ENCODE results near the gene ZCCHC2.

Gene ZCCHC2

GRCh38 chr18:62497190-62497772 lies 25.5 kb upstream of the ZCCHC2 start:
- H3K4me3 ChIP-seq (ENCODE audit: low read depth in 1 of 2, low read length in 2 of 2): no peak overlapping the region
- H3K27ac ChIP-seq (ENCODE audit: low read depth, low read length): no peak overlapping the region
- peaks cover 6% of the 10 kb centered on the region for H3K4me1 ChIP-seq (ENCODE audit: insufficient read depth, low read length)
- no peaks in the 10 kb centered on the region for H3K36me3 ChIP-seq (ENCODE audit: insufficient read depth, low read length)
- no peak overlapping the region for H3K9ac ChIP-seq (ENCODE audit: low read length)
- no peaks in the 10 kb centered on the region for H3K27me3 ChIP-seq (ENCODE audit: control insufficient read depth in 1 of 2, insufficient read depth in 2 of 2, low read length in 2 of 2)
- no peaks in the 10 kb centered on the region for H3K9me3 ChIP-seq (ENCODE audit: low read length)

- peaks cover 6% of the 10 kb centered on the region for H3K4me1 ChIP-seq (ENCODE audit: insufficient read depth, low read length)
- H3K4me3 ChIP-seq (ENCODE audit: low read depth in 1 of 2, low read length in 2 of 2): no peak overlapping the region
- no peaks in the 10 kb centered on the region for H3K36me3 ChIP-seq (ENCODE audit: insufficient read depth, low read length)
- no peaks in the 10 kb centered on the region for H3K9me3 ChIP-seq (ENCODE audit: low read length)
- no peak overlapping the region for H3K9ac ChIP-seq (ENCODE audit: low read length)
- no peaks in the 10 kb centered on the region for H3K27me3 ChIP-seq (ENCODE audit: control insufficient read depth in 1 of 2, insufficient read depth in 2 of 2, low read length in 2 of 2)
- no peak overlapping the region for H3K27ac ChIP-seq (ENCODE audit: low read depth, low read length)
Measured at GRCh38 chr18:62498616-62499262, 24.1 kb upstream of the ZCCHC2 start.

GRCh38 chr18:62499263-62499650 lies 23.6 kb upstream of the ZCCHC2 start:
- H3K27ac ChIP-seq (ENCODE audit: low read depth, low read length): no peak overlapping the region
- no peaks in the 10 kb centered on the region for H3K27me3 ChIP-seq (ENCODE audit: control insufficient read depth in 1 of 2, insufficient read depth in 2 of 2, low read length in 2 of 2)
- H3K36me3 ChIP-seq (ENCODE audit: insufficient read depth, low read length): no peaks in the 10 kb centered on the region
- H3K4me3 ChIP-seq (ENCODE audit: low read depth in 1 of 2, low read length in 2 of 2): no peak overlapping the region
- peaks cover 6% of the 10 kb centered on the region for H3K4me1 ChIP-seq (ENCODE audit: insufficient read depth, low read length)
- H3K9me3 ChIP-seq (ENCODE audit: low read length): no peaks in the 10 kb centered on the region
- no peak overlapping the region for H3K9ac ChIP-seq (ENCODE audit: low read length)

- H3K9ac ChIP-seq (ENCODE audit: low read length): no peak overlapping the region
- H3K27ac ChIP-seq (ENCODE audit: low read depth, low read length): no peak overlapping the region
- no peaks in the 10 kb centered on the region for H3K36me3 ChIP-seq (ENCODE audit: insufficient read depth, low read length)
- peaks cover 6% of the 10 kb centered on the region for H3K4me1 ChIP-seq (ENCODE audit: insufficient read depth, low read length)
- no peaks in the 10 kb centered on the region for H3K27me3 ChIP-seq (ENCODE audit: control insufficient read depth in 1 of 2, insufficient read depth in 2 of 2, low read length in 2 of 2)
- H3K4me3 ChIP-seq (ENCODE audit: low read depth in 1 of 2, low read length in 2 of 2): no peak overlapping the region
- no peaks in the 10 kb centered on the region for H3K9me3 ChIP-seq (ENCODE audit: low read length)
Measured at GRCh38 chr18:62500174-62500573, 22.7 kb upstream of the ZCCHC2 start.

GRCh38 chr18:62500966-62501591 lies 21.7 kb upstream of the ZCCHC2 start:
- Histone ChIP-seq H3K27me3 (ENCODE audit: control insufficient read depth in 1 of 2, insufficient read depth in 2 of 2, low read length in 2 of 2) (no peaks in the 10 kb centered on the region), H3K9ac (ENCODE audit: low read length) (no peak overlapping the region), H3K27ac (ENCODE audit: low read depth, low read length) (no peak overlapping the region), H3K4me1 (ENCODE audit: insufficient read depth, low read length) (peaks cover 11% of the 10 kb centered on the region), H3K4me3 (ENCODE audit: low read depth in 1 of 2, low read length in 2 of 2) (no peak overlapping the region), H3K9me3 (ENCODE audit: low read length) (no peaks in the 10 kb centered on the region), H3K36me3 (ENCODE audit: insufficient read depth, low read length) (no peaks in the 10 kb centered on the region)

GRCh38 chr18:62505669-62506494 lies 16.9 kb upstream of the ZCCHC2 start:
- H3K4me3 ChIP-seq (ENCODE audit: low read depth in 1 of 2, low read length in 2 of 2): peak overlapping the region; percentile 33 to 55
- peaks cover 5% of the 10 kb centered on the region for H3K4me1 ChIP-seq (ENCODE audit: insufficient read depth, low read length)
- H3K36me3 ChIP-seq (ENCODE audit: insufficient read depth, low read length): no peaks in the 10 kb centered on the region
- no peaks in the 10 kb centered on the region for H3K27me3 ChIP-seq (ENCODE audit: control insufficient read depth in 1 of 2, insufficient read depth in 2 of 2, low read length in 2 of 2)
- H3K27ac ChIP-seq (ENCODE audit: low read depth, low read length): no peak overlapping the region
- H3K9ac ChIP-seq (ENCODE audit: low read length): peak overlapping the region; percentile 26
- no peaks in the 10 kb centered on the region for H3K9me3 ChIP-seq (ENCODE audit: low read length)

- Histone ChIP-seq H3K36me3 (ENCODE audit: insufficient read depth, low read length) (no peaks in the 10 kb centered on the region), H3K9ac (ENCODE audit: low read length) (peak overlapping the region; percentile 26), H3K4me3 (ENCODE audit: low read depth in 1 of 2, low read length in 2 of 2) (peak overlapping the region; percentile 21 to 55), H3K9me3 (ENCODE audit: low read length) (no peaks in the 10 kb centered on the region), H3K27me3 (ENCODE audit: control insufficient read depth in 1 of 2, insufficient read depth in 2 of 2, low read length in 2 of 2) (no peaks in the 10 kb centered on the region), H3K4me1 (ENCODE audit: insufficient read depth, low read length) (peaks cover 5% of the 10 kb centered on the region), H3K27ac (ENCODE audit: low read depth, low read length) (peak overlapping the region; percentile 36)
Measured at GRCh38 chr18:62506495-62507143, 16.2 kb upstream of the ZCCHC2 start.

- no peaks in the 10 kb centered on the region for H3K27me3 ChIP-seq (ENCODE audit: control insufficient read depth in 1 of 2, insufficient read depth in 2 of 2, low read length in 2 of 2)
- H3K9me3 ChIP-seq (ENCODE audit: low read length): peaks cover 4% of the 10 kb centered on the region
- no peaks in the 10 kb centered on the region for H3K36me3 ChIP-seq (ENCODE audit: insufficient read depth, low read length)
- H3K9ac ChIP-seq (ENCODE audit: low read length): no peak overlapping the region
- no peak overlapping the region for H3K4me3 ChIP-seq (ENCODE audit: low read depth in 1 of 2, low read length in 2 of 2)
- H3K27ac ChIP-seq (ENCODE audit: low read depth, low read length): no peak overlapping the region
- H3K4me1 ChIP-seq (ENCODE audit: insufficient read depth, low read length): peaks cover 5% of the 10 kb centered on the region
Measured at GRCh38 chr18:62509779-62510178, 13.0 kb upstream of the ZCCHC2 start.

DNA sequence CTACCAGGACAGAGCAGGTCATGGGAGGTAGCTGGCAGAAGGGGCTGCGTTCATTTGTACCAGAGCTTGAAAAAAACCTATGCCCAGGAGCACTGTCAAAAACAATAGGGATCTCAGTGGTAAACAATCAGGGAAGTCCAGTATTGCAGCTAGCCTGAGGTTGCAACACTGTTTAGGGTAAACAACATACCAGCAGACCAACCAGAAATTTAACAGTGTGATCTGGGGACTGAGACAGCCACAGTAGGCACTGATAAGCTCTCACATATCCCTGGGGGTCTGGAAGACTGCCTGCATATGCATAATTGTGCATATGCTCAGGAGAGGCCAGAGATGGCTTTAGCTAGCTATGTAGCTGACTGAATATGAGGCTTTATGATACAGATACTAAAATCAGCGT lies 12.0 kb upstream of the ZCCHC2 start:
- Histone ChIP-seq H3K9me3 (ENCODE audit: low read length) (peaks cover 4% of the 10 kb centered on the region), H3K9ac (ENCODE audit: low read length) (no peak overlapping the region), H3K27me3 (ENCODE audit: control insufficient read depth in 1 of 2, insufficient read depth in 2 of 2, low read length in 2 of 2) (no peaks in the 10 kb centered on the region), H3K27ac (ENCODE audit: low read depth, low read length) (no peak overlapping the region), H3K36me3 (ENCODE audit: insufficient read depth, low read length) (no peaks in the 10 kb centered on the region), H3K4me3 (ENCODE audit: low read depth in 1 of 2, low read length in 2 of 2) (no peak overlapping the region), H3K4me1 (ENCODE audit: insufficient read depth, low read length) (peaks cover 3% of the 10 kb centered on the region)

GRCh38 chr18:62512532-62512931 lies 10.3 kb upstream of the ZCCHC2 start:
- no peak overlapping the region for H3K9ac ChIP-seq (ENCODE audit: low read length)
- peaks cover 4% of the 10 kb centered on the region for H3K9me3 ChIP-seq (ENCODE audit: low read length)
- H3K27ac ChIP-seq (ENCODE audit: low read depth, low read length): no peak overlapping the region

GRCh38 chr18:62512996-62513395 lies 9.8 kb upstream of the ZCCHC2 start:
- H3K9ac ChIP-seq (ENCODE audit: low read length): no peak overlapping the region
- no peaks in the 10 kb centered on the region for H3K4me1 ChIP-seq (ENCODE audit: insufficient read depth, low read length)
- H3K27ac ChIP-seq (ENCODE audit: low read depth, low read length): no peak overlapping the region
- H3K4me3 ChIP-seq (ENCODE audit: low read depth in 1 of 2, low read length in 2 of 2): no peak overlapping the region
- peaks cover 4% of the 10 kb centered on the region for H3K9me3 ChIP-seq (ENCODE audit: low read length)
- no peaks in the 10 kb centered on the region for H3K36me3 ChIP-seq (ENCODE audit: insufficient read depth, low read length)
- H3K27me3 ChIP-seq (ENCODE audit: control insufficient read depth in 1 of 2, insufficient read depth in 2 of 2, low read length in 2 of 2): no peaks in the 10 kb centered on the region

More at GRCh38 chr18:62512532-62512931, 10.3 kb upstream of the ZCCHC2 start:
- no peaks in the 10 kb centered on the region for H3K36me3 ChIP-seq (ENCODE audit: insufficient read depth, low read length)
- no peak overlapping the region for H3K4me3 ChIP-seq (ENCODE audit: low read depth in 1 of 2, low read length in 2 of 2)
- H3K4me1 ChIP-seq (ENCODE audit: insufficient read depth, low read length): no peaks in the 10 kb centered on the region
- no peaks in the 10 kb centered on the region for H3K27me3 ChIP-seq (ENCODE audit: control insufficient read depth in 1 of 2, insufficient read depth in 2 of 2, low read length in 2 of 2)

Measured in muscle layer of colon (tissue), 2 donors.